Right lobe of liver (tissue), 4 donors: ENCODE measurements around the gene REXO4.

Experiments
- POLR2A ChIP-seq: fragments of 450-650 bp; IDR thresholded peaks from one replicate; pipeline ENCODE4 v1.6.1; 2017; ENCODE audit warnings: antibody characterized with exemption, mild to moderate bottlenecking
- TF ChIP-seq, protein P1 (sequence below), 4 donors: fragments of 200-600 bp in 3 of 4; fragments of 450-650 bp in 1 of 4; IDR thresholded peaks; one replicate each; pipeline versions ENCODE4 v1.5.1 to v1.8.0; 2016 to 2022; ENCODE audit warnings: antibody characterized with exemption in 4 of 4, mild to moderate bottlenecking in 2 of 4
- donor health status: DM: no; HTN: no; CAD: no.
- donor health status: DM: no; HTN: no; CAD: no.
- donor health status: DM: no; HTN: yes; CAD: no.

DNA sequence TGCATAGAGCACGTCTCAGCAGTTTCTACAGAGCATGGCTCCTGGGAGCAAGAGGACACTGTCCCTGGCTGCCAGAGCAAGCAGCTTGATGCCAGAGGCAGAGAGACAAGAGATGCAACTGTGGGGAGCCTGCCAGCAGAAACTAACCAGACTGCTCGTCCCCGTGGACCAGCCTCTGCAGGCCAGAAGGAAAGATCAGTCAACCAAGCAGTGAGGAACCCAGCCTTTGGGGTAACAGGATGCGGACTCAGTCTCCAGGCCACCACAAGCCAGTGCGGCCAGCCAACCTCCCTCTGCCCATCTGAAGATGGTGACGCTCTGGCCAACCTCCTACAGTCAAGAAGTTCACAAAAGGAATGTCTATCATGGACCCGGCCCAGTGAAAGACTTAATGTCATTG, 45.7 kb downstream of the REXO4 start:
- TF ChIP-seq, protein P1, sequence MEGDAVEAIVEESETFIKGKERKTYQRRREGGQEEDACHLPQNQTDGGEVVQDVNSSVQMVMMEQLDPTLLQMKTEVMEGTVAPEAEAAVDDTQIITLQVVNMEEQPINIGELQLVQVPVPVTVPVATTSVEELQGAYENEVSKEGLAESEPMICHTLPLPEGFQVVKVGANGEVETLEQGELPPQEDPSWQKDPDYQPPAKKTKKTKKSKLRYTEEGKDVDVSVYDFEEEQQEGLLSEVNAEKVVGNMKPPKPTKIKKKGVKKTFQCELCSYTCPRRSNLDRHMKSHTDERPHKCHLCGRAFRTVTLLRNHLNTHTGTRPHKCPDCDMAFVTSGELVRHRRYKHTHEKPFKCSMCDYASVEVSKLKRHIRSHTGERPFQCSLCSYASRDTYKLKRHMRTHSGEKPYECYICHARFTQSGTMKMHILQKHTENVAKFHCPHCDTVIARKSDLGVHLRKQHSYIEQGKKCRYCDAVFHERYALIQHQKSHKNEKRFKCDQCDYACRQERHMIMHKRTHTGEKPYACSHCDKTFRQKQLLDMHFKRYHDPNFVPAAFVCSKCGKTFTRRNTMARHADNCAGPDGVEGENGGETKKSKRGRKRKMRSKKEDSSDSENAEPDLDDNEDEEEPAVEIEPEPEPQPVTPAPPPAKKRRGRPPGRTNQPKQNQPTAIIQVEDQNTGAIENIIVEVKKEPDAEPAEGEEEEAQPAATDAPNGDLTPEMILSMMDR (IDR thresholded peaks at IDR 0.05), result no peak
- no peak for TF ChIP-seq POLR2A
